Measurements from ENCODE around the gene OTUB1. TPM values are rescaled to one million over a fixed set of nuclear protein-coding genes. Genes with fewer than 3 reads are reported as not detected.

OTUB1 gene
- total RNA-seq, 1 donor, result 34.4 TPM

DNA sequence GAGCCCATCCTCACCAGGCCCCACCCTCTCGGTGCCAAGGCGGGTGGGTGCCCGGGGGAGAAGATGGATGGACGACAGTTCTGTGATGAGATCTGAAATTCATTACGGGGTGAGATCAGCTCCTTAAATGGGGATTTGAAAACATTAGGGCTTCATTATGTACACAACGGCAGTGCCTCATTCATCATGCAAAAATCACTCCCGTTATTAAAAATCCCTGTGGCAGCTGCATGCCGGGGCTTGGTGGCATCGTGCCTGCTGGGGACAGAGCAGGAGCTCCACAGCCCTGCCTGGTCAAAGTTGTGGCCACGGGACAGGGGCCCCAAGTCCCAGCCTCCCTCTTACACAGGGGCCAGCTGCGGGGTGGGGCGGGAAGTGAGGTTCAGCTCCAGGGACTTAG lies 20.2 kb downstream of the OTUB1 start:
- Histone ChIP-seq H3K27me3 (ENCODE audit: insufficient read depth, low read length) (no peaks in the 10 kb centered on the region), H3K4me3 (ENCODE audit: insufficient read depth, low read length) (no peak overlapping the region), H3K4me1 (ENCODE audit: insufficient read depth, low read length) (peaks cover 10% of the 10 kb centered on the region), H3K9me3 (ENCODE audit: low read depth, low read length) (no peaks in the 10 kb centered on the region), H3K79me2 (ENCODE audit: insufficient read depth, low read length) (no peaks in the 10 kb centered on the region), H4K20me1 (ENCODE audit: insufficient read depth, low read length) (peaks cover 10% of the 10 kb centered on the region), H2AFZ (ENCODE audit: low read length) (no peak overlapping the region), H3K27ac (ENCODE audit: low read depth, low read length) (no peak overlapping the region), H3K36me3 (ENCODE audit: insufficient read depth, low read length) (no peaks in the 10 kb centered on the region), H3K4me2 (ENCODE audit: insufficient read depth, low read length) (no peak overlapping the region)
- DNase-seq (ENCODE audit: insufficient read length, low spot score, missing footprints), result no peak
- TF ChIP-seq, protein P1, sequence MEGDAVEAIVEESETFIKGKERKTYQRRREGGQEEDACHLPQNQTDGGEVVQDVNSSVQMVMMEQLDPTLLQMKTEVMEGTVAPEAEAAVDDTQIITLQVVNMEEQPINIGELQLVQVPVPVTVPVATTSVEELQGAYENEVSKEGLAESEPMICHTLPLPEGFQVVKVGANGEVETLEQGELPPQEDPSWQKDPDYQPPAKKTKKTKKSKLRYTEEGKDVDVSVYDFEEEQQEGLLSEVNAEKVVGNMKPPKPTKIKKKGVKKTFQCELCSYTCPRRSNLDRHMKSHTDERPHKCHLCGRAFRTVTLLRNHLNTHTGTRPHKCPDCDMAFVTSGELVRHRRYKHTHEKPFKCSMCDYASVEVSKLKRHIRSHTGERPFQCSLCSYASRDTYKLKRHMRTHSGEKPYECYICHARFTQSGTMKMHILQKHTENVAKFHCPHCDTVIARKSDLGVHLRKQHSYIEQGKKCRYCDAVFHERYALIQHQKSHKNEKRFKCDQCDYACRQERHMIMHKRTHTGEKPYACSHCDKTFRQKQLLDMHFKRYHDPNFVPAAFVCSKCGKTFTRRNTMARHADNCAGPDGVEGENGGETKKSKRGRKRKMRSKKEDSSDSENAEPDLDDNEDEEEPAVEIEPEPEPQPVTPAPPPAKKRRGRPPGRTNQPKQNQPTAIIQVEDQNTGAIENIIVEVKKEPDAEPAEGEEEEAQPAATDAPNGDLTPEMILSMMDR (IDR thresholded peaks at IDR 0.05; ENCODE audit: extremely low read depth, low read depth, low read length), result no peak

DNA sequence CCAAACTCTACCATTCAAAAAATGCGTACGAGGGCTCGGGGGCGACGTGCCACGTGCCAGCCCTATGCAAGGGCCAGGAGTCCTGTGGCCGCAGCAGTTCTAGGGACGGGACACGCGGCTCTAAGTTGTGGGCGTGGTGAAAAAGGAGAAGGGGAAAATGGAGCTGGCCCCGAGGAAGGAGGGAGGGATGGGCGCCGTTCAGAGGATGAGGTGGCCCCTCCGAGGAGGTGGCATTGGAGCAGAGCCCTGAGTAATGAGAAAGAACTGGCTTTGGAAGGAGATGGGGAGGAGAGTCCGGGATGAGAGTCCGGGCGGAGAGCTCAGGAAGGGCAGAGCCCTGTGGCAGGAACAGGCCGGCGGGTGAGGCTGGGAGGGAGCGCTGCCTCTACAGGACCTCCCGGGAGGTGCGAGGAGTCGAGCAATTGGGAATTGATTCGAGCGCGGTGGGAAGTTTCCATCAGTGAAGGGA lies 21.0 kb downstream of the OTUB1 start:
- Histone ChIP-seq H3K9me3 (ENCODE audit: low read depth, low read length) (no peaks in the 10 kb centered on the region), H3K27ac (ENCODE audit: low read depth, low read length) (no peak overlapping the region), H3K27me3 (ENCODE audit: insufficient read depth, low read length) (no peaks in the 10 kb centered on the region), H4K20me1 (ENCODE audit: insufficient read depth, low read length) (peaks cover 6% of the 10 kb centered on the region), H3K4me1 (ENCODE audit: insufficient read depth, low read length) (peaks cover 10% of the 10 kb centered on the region), H3K4me3 (ENCODE audit: insufficient read depth, low read length) (peak overlapping the region; percentile 71), H3K4me2 (ENCODE audit: insufficient read depth, low read length) (peak overlapping the region; percentile 86), H3K79me2 (ENCODE audit: insufficient read depth, low read length) (no peaks in the 10 kb centered on the region), H2AFZ (ENCODE audit: low read length) (peak overlapping the region; percentile 28), H3K36me3 (ENCODE audit: insufficient read depth, low read length) (no peaks in the 10 kb centered on the region)
- peak; percentile 98 for DNase-seq (ENCODE audit: insufficient read length, low spot score, missing footprints)
- TF ChIP-seq, protein P1 (IDR thresholded peaks at IDR 0.05; ENCODE audit: extremely low read depth, low read depth, low read length), result no peak

DNA sequence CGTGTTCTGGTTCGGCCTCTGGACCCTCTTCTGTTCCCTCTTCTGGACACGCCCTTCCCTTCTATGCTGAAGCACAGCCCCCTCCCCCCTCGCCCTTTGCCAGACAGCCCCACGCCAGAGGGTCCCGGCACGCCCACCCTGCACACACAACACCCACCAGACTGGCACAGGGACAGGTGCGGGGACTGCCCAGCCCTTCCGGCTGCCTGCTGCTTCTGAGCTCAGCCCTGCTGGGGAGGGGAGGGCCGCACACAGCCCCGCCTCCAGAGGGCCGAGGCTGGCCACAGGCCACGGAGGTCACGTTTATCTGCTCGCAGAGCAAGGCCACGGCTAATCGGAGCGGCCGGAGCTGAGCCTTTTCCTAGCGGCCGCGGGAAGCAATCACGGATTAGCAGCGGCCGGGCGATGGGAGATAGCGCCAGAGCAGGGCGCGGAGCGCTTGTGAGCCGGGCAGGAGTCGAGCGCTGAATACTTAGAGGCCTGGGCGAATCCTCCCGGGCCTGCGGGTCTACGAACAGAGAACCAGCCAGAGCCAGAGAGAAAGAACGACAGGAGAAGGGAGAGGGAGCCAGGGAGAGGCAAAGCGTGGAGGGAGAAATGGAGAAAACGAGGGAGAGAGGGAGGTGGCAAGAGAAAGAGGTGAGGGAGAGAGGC lies 21.5 kb downstream of the OTUB1 start:
- TF ChIP-seq, protein P1 (IDR thresholded peaks at IDR 0.05; ENCODE audit: extremely low read depth, low read depth, low read length), result peak; percentile 25
- Histone ChIP-seq H3K4me2 (ENCODE audit: insufficient read depth, low read length) (peak overlapping the region; percentile 86), H3K27ac (ENCODE audit: low read depth, low read length) (no peak overlapping the region), H3K36me3 (ENCODE audit: insufficient read depth, low read length) (no peaks in the 10 kb centered on the region), H3K27me3 (ENCODE audit: insufficient read depth, low read length) (no peaks in the 10 kb centered on the region), H4K20me1 (ENCODE audit: insufficient read depth, low read length) (peaks cover 3% of the 10 kb centered on the region), H3K9me3 (ENCODE audit: low read depth, low read length) (no peaks in the 10 kb centered on the region), H3K79me2 (ENCODE audit: insufficient read depth, low read length) (no peaks in the 10 kb centered on the region), H3K4me3 (ENCODE audit: insufficient read depth, low read length) (peak overlapping the region; percentile 71), H2AFZ (ENCODE audit: low read length) (peak overlapping the region; percentile 47), H3K4me1 (ENCODE audit: insufficient read depth, low read length) (peaks cover 8% of the 10 kb centered on the region)
- peak; percentile 99 for DNase-seq (ENCODE audit: insufficient read length, low spot score, missing footprints)

DNA sequence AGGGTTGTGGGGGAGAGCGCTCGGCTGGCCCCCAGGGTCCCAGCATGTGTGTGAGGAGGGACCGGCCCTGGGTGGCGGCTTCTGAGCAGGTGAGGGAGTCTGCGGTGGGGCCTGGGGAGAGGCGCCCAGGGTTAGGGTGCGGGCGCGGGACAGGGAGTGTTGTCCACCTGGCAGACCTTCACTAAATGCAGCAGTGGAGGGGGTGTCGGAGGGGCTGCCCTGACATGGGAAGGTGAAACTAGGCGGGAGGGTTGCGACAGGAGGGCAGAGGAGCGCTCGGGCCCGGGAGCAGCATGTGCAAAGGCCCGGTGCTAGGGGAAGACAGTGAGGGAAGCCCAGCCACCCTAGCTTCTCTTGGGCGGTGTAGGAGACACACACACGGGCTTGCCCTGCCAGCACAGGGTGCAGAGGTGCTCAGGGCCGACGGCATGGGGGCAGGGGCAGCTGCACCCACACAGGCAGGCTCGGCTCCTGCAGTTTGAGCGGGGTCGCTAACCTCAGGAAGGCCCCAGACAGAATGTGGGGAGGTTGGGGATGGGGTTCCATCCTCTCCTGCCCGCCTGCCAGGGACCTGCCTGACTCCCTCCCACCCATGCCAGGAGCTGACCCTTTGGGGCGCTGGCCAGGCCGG lies 22.2 kb downstream of the OTUB1 start:
- H3K27ac ChIP-seq (ENCODE audit: low read depth, low read length), result no peak overlapping the region
- H3K79me2 ChIP-seq (ENCODE audit: insufficient read depth, low read length), result no peaks in the 10 kb centered on the region
- H3K9me3 ChIP-seq (ENCODE audit: low read depth, low read length), result no peaks in the 10 kb centered on the region
- H2AFZ ChIP-seq (ENCODE audit: low read length), result no peak overlapping the region
- H3K4me2 ChIP-seq (ENCODE audit: insufficient read depth, low read length), result peak overlapping the region; percentile 86
- H3K36me3 ChIP-seq (ENCODE audit: insufficient read depth, low read length), result no peaks in the 10 kb centered on the region
- DNase-seq (ENCODE audit: insufficient read length, low spot score, missing footprints), result no peak
- peaks cover 8% of the 10 kb centered on the region for H3K4me1 ChIP-seq (ENCODE audit: insufficient read depth, low read length)
- no peaks in the 10 kb centered on the region for H3K27me3 ChIP-seq (ENCODE audit: insufficient read depth, low read length)
- TF ChIP-seq, protein P1 (IDR thresholded peaks at IDR 0.05; ENCODE audit: extremely low read depth, low read depth, low read length), result no peak
- peak overlapping the region; percentile 71 for H3K4me3 ChIP-seq (ENCODE audit: insufficient read depth, low read length)
- H4K20me1 ChIP-seq (ENCODE audit: insufficient read depth, low read length), result peaks cover 3% of the 10 kb centered on the region
